Adipocyte (in vitro differentiated cells): ENCODE results near the gene ABCA13.

ENCODE experiments used
- DNase-seq: peaks from one replicate; pipeline ENCODE4 v3.0.0-alpha.2; 2015; ENCODE audit warnings: low read depth
- H3K27me3 ChIP-seq: replicated peaks from 2 replicates; pipeline ENCODE4 v1.7.0; 2013; ENCODE audit warnings: mild to moderate bottlenecking, low read length, moderate library complexity; ENCODE audit not compliant: control insufficient read depth, insufficient read depth
- H3K36me3 ChIP-seq: 2 replicates; pipeline ENCODE4 v1.7.0; 2013; ENCODE audit warnings: low read length, mild to moderate bottlenecking, moderate library complexity; ENCODE audit not compliant: control insufficient read depth, insufficient read depth, severe bottlenecking
- H3K4me1 ChIP-seq: 2 replicates; pipeline ENCODE4 v1.7.0; 2013; ENCODE audit warnings: mild to moderate bottlenecking, low read length, moderate library complexity; ENCODE audit not compliant: control insufficient read depth, insufficient read depth
- H3K4me3 ChIP-seq: 2 replicates; pipeline ENCODE4 v1.7.0; 2013; ENCODE audit warnings: mild to moderate bottlenecking, low read length, moderate library complexity
- H3K9ac ChIP-seq: 2 replicates; pipeline ENCODE4 v1.7.0; 2013; ENCODE audit warnings: mild to moderate bottlenecking, low read length, moderate library complexity
- H3K9me3 ChIP-seq: 2 replicates; pipeline ENCODE4 v1.7.0; 2013; ENCODE audit warnings: mild to moderate bottlenecking, low read length, moderate library complexity; ENCODE audit not compliant: control insufficient read depth

ABCA13 gene

DNA sequence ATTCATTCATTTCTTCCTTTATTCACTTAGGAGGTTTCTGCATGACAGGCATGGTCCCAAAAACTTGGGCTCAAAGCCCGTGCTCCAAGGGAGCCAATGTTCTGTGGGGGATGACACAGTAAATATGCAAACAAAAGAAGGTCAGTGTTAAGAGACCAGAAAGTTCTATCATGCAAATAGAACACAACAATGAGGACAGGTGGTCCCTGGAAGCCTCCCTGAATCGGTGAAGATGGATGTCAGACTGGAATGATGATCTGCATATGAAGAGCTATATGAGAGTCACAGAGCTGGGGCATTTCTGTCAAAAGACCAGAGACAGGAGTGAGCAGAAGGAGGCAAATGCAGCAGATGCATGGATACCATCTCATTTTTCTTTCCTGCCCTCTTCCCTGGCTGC lies 129.0 kb downstream of the ABCA13 start:
- no peaks in the 10 kb centered on the region for H3K36me3 ChIP-seq
- H3K27me3 ChIP-seq, result peaks cover under 1% of the 10 kb centered on the region
- no peak for DNase-seq
- H3K9ac ChIP-seq, result no peak overlapping the region
- H3K4me3 ChIP-seq, result no peak overlapping the region
- H3K9me3 ChIP-seq, result no peaks in the 10 kb centered on the region
- H3K4me1 ChIP-seq, result peaks cover 35% of the 10 kb centered on the region

GRCh38 chr7:48301201-48301600 lies 129.9 kb downstream of the ABCA13 start:
- Histone ChIP-seq H3K9me3 (no peaks in the 10 kb centered on the region), H3K4me1 (peaks cover 35% of the 10 kb centered on the region), H3K4me3 (no peak overlapping the region), H3K27me3 (no peaks in the 10 kb centered on the region), H3K36me3 (no peaks in the 10 kb centered on the region), H3K9ac (no peak overlapping the region)
- DNase-seq, result no peak

GRCh38 chr7:48304641-48305040 lies 133.4 kb downstream of the ABCA13 start:
- H3K27me3 ChIP-seq, result no peaks in the 10 kb centered on the region
- no peak overlapping the region for H3K4me3 ChIP-seq
- H3K36me3 ChIP-seq, result no peaks in the 10 kb centered on the region
- no peaks in the 10 kb centered on the region for H3K9me3 ChIP-seq
- no peak overlapping the region for H3K9ac ChIP-seq
- DNase-seq, result no peak
- H3K4me1 ChIP-seq, result peaks cover 17% of the 10 kb centered on the region

GRCh38 chr7:48305661-48306060 lies 134.4 kb downstream of the ABCA13 start:
- no peaks in the 10 kb centered on the region for H3K9me3 ChIP-seq
- DNase-seq, result no peak
- peaks cover 3% of the 10 kb centered on the region for H3K27me3 ChIP-seq
- H3K9ac ChIP-seq, result no peak overlapping the region
- peaks cover 10% of the 10 kb centered on the region for H3K4me1 ChIP-seq
- no peak overlapping the region for H3K4me3 ChIP-seq
- H3K36me3 ChIP-seq, result no peaks in the 10 kb centered on the region

DNA sequence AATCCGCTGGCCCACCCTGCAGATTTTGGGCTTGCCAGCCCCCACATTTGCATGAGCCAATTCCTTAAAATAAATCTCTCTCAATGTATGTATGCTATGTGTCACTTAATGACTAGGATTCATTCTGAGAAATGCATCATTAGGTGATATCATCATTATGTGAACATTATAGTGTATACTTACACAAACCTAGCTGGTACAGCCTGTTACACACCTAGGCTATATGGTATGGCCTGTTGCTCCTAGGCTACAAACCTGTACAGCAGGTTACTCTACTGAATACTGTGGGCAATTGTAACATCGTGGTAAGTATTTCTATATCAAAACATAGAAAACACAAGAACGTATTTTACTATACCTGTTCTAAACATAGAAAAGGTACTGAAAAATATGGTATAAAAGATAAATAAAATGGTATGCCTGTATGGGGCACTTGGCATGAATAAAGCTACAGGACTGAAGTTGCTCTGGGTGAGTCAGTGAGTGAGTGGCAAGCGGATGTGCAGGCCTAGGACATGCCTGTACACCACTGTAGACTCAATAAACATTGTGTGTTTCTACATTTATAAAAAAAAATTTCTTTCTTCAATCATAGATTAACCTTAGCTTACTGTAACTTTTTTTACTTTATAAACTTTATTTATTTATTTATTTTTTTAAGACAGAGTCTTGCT lies 135.9 kb downstream of the ABCA13 start:
- Histone ChIP-seq H3K9ac (no peak overlapping the region), H3K9me3 (no peaks in the 10 kb centered on the region), H3K27me3 (peaks cover 3% of the 10 kb centered on the region), H3K4me1 (peaks cover 7% of the 10 kb centered on the region), H3K4me3 (no peak overlapping the region), H3K36me3 (no peaks in the 10 kb centered on the region)
- DNase-seq, result no peak

DNA sequence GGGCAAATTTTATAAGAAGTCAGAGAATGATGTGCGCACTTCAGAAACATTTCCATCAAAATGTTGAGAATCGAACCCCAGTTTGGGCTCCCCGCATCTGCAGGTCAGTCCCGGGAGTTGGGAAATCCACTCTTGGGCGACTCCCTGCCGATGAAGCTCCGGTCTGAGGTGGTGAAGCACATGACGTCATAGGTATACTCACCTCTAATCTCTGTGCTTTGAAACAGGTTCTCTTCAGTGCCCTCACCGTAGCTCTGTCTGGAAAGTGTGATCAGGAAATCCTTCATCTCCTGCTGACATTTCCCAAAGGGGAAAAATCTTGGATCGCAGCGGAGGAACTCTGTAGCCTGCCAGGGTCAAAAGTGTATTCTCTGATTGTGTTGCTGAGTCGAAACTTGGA lies 138.5 kb downstream of the ABCA13 start:
- peaks cover 3% of the 10 kb centered on the region for H3K27me3 ChIP-seq
- H3K4me1 ChIP-seq, result peaks cover 11% of the 10 kb centered on the region
- no peak for DNase-seq
- H3K9me3 ChIP-seq, result no peaks in the 10 kb centered on the region
- H3K9ac ChIP-seq, result no peak overlapping the region
- H3K36me3 ChIP-seq, result no peaks in the 10 kb centered on the region
- H3K4me3 ChIP-seq, result no peak overlapping the region

GRCh38 chr7:48311464-48312100 lies 140.3 kb downstream of the ABCA13 start:
- DNase-seq, result no peak
- H3K36me3 ChIP-seq, result no peaks in the 10 kb centered on the region
- peaks cover 11% of the 10 kb centered on the region for H3K4me1 ChIP-seq
- H3K9ac ChIP-seq, result no peak overlapping the region
- H3K27me3 ChIP-seq, result peaks cover 3% of the 10 kb centered on the region
- H3K9me3 ChIP-seq, result no peaks in the 10 kb centered on the region
- H3K4me3 ChIP-seq, result no peak overlapping the region

DNA sequence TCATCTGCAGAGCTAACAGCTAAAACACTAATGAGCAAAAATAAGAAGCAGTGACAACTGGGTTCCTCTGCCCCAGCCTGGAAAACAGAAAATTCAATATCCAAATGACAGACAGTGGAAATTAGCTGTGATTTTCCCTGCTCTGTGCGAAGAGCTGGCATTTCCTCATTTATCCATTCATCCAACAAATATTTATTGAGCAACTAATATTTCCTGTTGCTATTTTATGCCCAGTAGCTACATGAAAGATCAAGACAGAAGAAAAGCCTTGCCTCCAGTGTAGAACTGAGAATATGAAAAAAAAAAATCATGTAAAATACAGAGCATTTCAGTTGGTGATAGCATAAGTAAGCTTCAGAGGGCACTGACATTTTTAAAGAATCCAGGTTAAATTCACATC lies 140.9 kb downstream of the ABCA13 start:
- Histone ChIP-seq H3K9ac (no peak overlapping the region), H3K9me3 (no peaks in the 10 kb centered on the region), H3K27me3 (peaks cover 3% of the 10 kb centered on the region), H3K4me1 (peaks cover 11% of the 10 kb centered on the region), H3K4me3 (no peak overlapping the region), H3K36me3 (no peaks in the 10 kb centered on the region)
- no peak for DNase-seq

- Histone ChIP-seq H3K36me3 (no peaks in the 10 kb centered on the region), H3K9me3 (no peaks in the 10 kb centered on the region), H3K9ac (no peak overlapping the region), H3K4me1 (peaks cover 5% of the 10 kb centered on the region), H3K4me3 (no peak overlapping the region), H3K27me3 (no peaks in the 10 kb centered on the region)
- no peak for DNase-seq
These were observed 145.5 kb downstream of the ABCA13 start for GRCh38 chr7:48316768-48317167.

DNA sequence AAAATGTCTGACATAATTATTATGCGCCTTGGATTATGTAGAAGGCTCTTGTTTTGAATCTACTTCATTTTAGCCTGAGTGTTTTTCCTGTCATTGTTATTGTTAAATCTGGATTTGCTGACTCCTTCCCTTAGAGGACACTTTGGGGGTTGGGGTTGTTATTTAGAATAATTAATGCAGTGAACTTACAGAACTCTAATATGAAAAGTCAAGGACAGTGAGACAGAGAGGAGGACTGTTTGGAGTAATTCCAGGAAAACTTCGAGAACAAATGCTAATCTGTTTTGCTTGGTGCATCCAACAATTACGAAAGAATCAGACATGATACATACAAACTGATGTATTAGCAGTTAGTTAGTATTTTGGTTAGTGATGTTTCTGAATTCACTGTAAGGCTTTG lies 146.1 kb downstream of the ABCA13 start:
- Histone ChIP-seq H3K36me3 (no peaks in the 10 kb centered on the region), H3K27me3 (no peaks in the 10 kb centered on the region), H3K9ac (no peak overlapping the region), H3K9me3 (no peaks in the 10 kb centered on the region), H3K4me1 (peaks cover 2% of the 10 kb centered on the region), H3K4me3 (no peak overlapping the region)
- DNase-seq, result no peak

- no peaks in the 10 kb centered on the region for H3K4me1 ChIP-seq
These were observed 150.2 kb downstream of the ABCA13 start for GRCh38 chr7:48321319-48322010.

More at GRCh38 chr7:48321319-48322010, 150.2 kb downstream of the ABCA13 start:
- DNase-seq, result no peak
- H3K36me3 ChIP-seq, result no peaks in the 10 kb centered on the region
- no peaks in the 10 kb centered on the region for H3K27me3 ChIP-seq
- H3K4me3 ChIP-seq, result no peak overlapping the region
- H3K9me3 ChIP-seq, result peaks cover 16% of the 10 kb centered on the region
- no peak overlapping the region for H3K9ac ChIP-seq
